ENCODE data around the gene CPLX3. TPM values are rescaled to one million over a fixed set of nuclear protein-coding genes. Genes with fewer than 3 reads are reported as not detected.

The CPLX3 gene
- total RNA-seq, 2 experiments from 2014 or later: 0.11 TPM; not detected in 1

DNA sequence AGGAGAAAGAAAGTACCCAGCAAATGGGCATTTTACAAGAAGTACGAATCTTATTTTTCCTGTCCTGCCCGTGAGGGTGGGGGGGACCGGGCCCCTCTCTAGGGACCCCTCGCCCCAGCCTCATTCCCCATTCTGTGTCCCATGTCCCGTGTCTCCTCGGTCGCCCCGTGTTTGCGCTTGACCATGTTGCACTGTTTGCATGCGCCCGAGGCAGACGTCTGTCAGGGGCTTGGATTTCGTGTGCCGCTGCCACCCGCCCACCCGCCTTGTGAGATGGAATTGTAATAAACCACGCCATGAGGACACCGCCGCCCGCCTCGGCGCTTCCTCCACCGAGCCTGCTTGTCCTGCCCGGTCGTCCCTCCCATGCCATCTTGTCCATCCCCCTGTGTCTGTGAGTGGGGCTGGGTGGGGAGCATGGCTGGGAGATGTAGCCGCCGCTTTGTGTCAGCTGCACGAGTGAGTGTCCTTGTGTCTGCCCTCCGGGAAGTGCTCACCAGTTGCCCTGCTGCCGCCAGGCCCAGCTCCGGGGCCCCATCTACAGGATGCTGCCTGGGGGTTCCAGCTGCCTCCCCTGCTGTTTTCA is 23.5 kb upstream of the CPLX3 start:
- peaks cover 53% of the 10 kb centered on the region for H3K36me3 Mint-ChIP-seq (ENCODE audit: low read depth)
- intact Hi-C loops (cut with micrococcal nuclease): no loop called here

GRCh38 chr15:74804935-74805334 is 21.5 kb upstream of the CPLX3 start:
- H3K9me3 Mint-ChIP-seq: no peaks in the 10 kb centered on the region
- DNase-seq (no peak), ATAC-seq (no peak)
- ChIA-PET POLR2A (interaction anchor here (0.6 to 2.6 kb wide), 13 partner anchors 8 to 110 kb away, joined by 3 to 15 read pairs (median 4); partner anchors contain the start of gene LMAN1L), CTCF (interaction anchor here (0.6 to 8.1 kb wide), 8 partner anchors 12 to 170 kb away, joined by 3 to 83 read pairs (median 6); no protein-coding TSS in a partner anchor)
- peaks cover 21% of the 10 kb centered on the region for H3K4me1 Mint-ChIP-seq (ENCODE audit: low read depth)
- intact Hi-C loops (cut with micrococcal nuclease): no loop called here
- TF ChIP-seq, protein P1, sequence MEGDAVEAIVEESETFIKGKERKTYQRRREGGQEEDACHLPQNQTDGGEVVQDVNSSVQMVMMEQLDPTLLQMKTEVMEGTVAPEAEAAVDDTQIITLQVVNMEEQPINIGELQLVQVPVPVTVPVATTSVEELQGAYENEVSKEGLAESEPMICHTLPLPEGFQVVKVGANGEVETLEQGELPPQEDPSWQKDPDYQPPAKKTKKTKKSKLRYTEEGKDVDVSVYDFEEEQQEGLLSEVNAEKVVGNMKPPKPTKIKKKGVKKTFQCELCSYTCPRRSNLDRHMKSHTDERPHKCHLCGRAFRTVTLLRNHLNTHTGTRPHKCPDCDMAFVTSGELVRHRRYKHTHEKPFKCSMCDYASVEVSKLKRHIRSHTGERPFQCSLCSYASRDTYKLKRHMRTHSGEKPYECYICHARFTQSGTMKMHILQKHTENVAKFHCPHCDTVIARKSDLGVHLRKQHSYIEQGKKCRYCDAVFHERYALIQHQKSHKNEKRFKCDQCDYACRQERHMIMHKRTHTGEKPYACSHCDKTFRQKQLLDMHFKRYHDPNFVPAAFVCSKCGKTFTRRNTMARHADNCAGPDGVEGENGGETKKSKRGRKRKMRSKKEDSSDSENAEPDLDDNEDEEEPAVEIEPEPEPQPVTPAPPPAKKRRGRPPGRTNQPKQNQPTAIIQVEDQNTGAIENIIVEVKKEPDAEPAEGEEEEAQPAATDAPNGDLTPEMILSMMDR (IDR thresholded peaks at IDR 0.05): no peak
- peaks cover 36% of the 10 kb centered on the region for H3K36me3 Mint-ChIP-seq (ENCODE audit: low read depth)
- no peak overlapping the region for H3K4me3 Mint-ChIP-seq
- peak overlapping the region; percentile 8 for H3K27ac Mint-ChIP-seq
- no peaks in the 10 kb centered on the region for H3K27me3 Mint-ChIP-seq

More for the DNA sequence above, 23.5 kb upstream of the CPLX3 start:
- TF ChIP-seq, protein P1 (IDR thresholded peaks at IDR 0.05): no peak
- Mint-ChIP-seq H3K9me3 (no peaks in the 10 kb centered on the region), H3K4me1 (ENCODE audit: low read depth) (peaks cover 34% of the 10 kb centered on the region), H3K27me3 (no peaks in the 10 kb centered on the region), H3K27ac (no peak overlapping the region), H3K4me3 (no peak overlapping the region)
- ATAC-seq (no peak), DNase-seq (no peak)
- ChIA-PET CTCF (interaction anchor here (2.2 to 8.1 kb wide), 2 partner anchors 22 to 31 kb away, joined by 8 to 83 read pairs; no protein-coding TSS in a partner anchor), POLR2A (interaction anchor here (1.5 to 2.6 kb wide), 2 partner anchors 20 to 65 kb away, joined by 3 to 13 read pairs; no protein-coding TSS in a partner anchor)

DNA sequence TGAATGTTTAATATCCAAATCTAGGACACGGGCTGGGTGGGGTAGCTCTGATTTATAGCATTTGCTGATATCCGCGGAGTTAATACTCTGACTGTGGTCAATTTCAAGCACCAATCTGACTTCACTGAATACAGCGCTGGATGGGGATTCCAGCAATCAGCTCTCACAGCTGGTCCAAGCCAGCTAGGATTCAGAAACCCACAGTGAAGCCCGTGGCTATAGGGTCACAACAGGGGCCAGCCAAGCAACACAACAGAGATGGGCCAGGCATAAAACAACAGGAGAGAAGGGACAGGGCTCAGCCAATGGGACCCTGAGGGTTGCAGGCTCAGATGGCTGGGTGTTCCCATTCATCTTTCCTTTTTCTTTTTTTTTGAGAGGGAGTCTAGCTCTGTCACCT is 19.1 kb upstream of the CPLX3 start:
- POLR2A ChIA-PET: interaction anchor here (0.6 to 2.7 kb wide), 7 partner anchors 11 to 431 kb away, joined by 3 to 11 read pairs (median 4); no protein-coding TSS in a partner anchor
- Mint-ChIP-seq H3K4me1 (ENCODE audit: low read depth) (peaks cover 17% of the 10 kb centered on the region), H3K9me3 (no peaks in the 10 kb centered on the region), H3K4me3 (no peak overlapping the region), H3K36me3 (ENCODE audit: low read depth) (peaks cover 17% of the 10 kb centered on the region), H3K27me3 (no peaks in the 10 kb centered on the region), H3K27ac (no peak overlapping the region)
- ATAC-seq (no peak), DNase-seq (no peak)
- TF ChIP-seq, protein P1 (IDR thresholded peaks at IDR 0.05): no peak
- intact Hi-C loops (cut with micrococcal nuclease): no loop called here
- CTCF ChIA-PET: interaction anchor here (0.9 to 8.1 kb wide), 3 partner anchors 26 to 94 kb away, joined by 3 to 83 read pairs (median 7); no protein-coding TSS in a partner anchor

DNA sequence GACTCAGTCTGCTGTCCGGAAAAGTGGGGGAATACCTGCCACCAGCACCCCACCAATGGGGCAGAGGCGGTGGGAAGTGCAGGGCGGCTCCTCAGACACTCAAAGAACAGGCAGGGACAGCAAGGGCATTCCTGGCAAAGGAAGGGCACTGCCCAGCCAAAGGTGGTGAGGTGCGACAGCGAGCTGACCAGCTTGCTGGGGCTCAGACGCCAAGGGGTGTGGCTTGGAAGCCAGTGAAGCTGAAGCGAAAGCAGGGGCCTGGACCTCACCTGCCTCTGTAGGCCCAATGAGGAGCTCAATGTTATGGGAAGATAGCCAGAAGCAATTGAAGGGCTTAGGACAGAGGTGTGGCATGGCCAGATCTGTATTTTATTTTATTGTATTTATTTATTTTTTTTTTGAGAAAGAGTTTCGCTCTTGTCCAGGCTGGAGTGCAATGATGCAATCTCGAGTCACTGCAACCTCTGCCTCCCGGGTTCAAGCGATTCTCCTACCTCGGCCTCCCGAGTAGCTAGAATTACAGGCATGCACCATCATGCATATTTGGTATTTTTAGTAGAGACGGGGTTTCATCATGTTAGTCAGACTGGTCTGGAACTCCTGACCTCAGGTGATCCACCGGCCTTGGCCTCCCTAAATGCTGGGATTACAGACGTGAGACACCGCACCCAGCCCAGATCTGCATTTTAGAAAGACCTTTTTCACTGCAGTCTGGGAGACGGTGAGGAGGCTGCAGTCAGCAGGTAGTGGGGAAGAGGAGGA is 18.2 kb upstream of the CPLX3 start:
- ATAC-seq (no peak), DNase-seq (no peak)
- Mint-ChIP-seq H3K27ac (no peak overlapping the region), H3K9me3 (no peaks in the 10 kb centered on the region), H3K27me3 (no peaks in the 10 kb centered on the region), H3K4me1 (ENCODE audit: low read depth) (peaks cover 17% of the 10 kb centered on the region), H3K4me3 (no peak overlapping the region), H3K36me3 (ENCODE audit: low read depth) (peaks cover 11% of the 10 kb centered on the region)
- ChIA-PET CTCF (interaction anchor here (0.7 to 8.1 kb wide), 5 partner anchors 9 to 838 kb away, joined by 3 to 83 read pairs (median 7); no protein-coding TSS in a partner anchor), POLR2A (interaction anchor here (0.6 to 2.7 kb wide), 11 partner anchors 9 to 432 kb away, joined by 3 to 11 read pairs (median 4); no protein-coding TSS in a partner anchor)
- intact Hi-C loops (cut with micrococcal nuclease): no loop called here
- TF ChIP-seq, protein P1 (IDR thresholded peaks at IDR 0.05): no peak
